Fibroblast of lung (primary cell): ENCODE results near the gene CLTC. TPM values are rescaled to one million over a fixed set of nuclear protein-coding genes. Genes with fewer than 3 reads are reported as not detected.

ENCODE experiments used
- DNase-seq, 2 donors: peaks; one replicate each; pipeline versions ENCODE4 v3.0.0 to v3.0.0-alpha.2; 2010; ENCODE audit warnings: low read depth in 2 of 2
- H2AFZ ChIP-seq: 2 replicates; pipeline ENCODE4 v1.5.1; 2012; ENCODE audit warnings: low read length, control low read depth, inconsistent platforms
- H3K27ac ChIP-seq: 2 replicates; pipeline ENCODE4 v1.5.1; 2011; ENCODE audit warnings: low read length, control low read depth; ENCODE audit not compliant: insufficient read depth
- H3K27me3 ChIP-seq: 2 replicates; pipeline ENCODE4 v1.5.1; 2011; ENCODE audit warnings: mild to moderate bottlenecking, low read length; ENCODE audit not compliant: control insufficient read depth, insufficient read depth
- H3K36me3 ChIP-seq: 2 replicates; pipeline ENCODE4 v1.5.1; 2011; ENCODE audit warnings: low read length; ENCODE audit not compliant: control insufficient read depth, insufficient read depth
- H3K4me1 ChIP-seq: 2 replicates; pipeline ENCODE4 v1.5.1; 2011; ENCODE audit warnings: low read length; ENCODE audit not compliant: control insufficient read depth, insufficient read depth; ENCODE audit errors: extremely low read depth
- H3K4me2 ChIP-seq: 2 replicates; pipeline ENCODE4 v1.5.1; 2011; ENCODE audit warnings: low read length, control low read depth; ENCODE audit not compliant: insufficient read depth; ENCODE audit errors: extremely low read depth
- H3K4me3 ChIP-seq, 4 experiments: fragments of 200-600 bp in 1 of 4; sonication (generic) in 1 of 4; replicated peaks in 1 of 4; 2 replicates each; pipeline ENCODE4 v1.5.1; 2011 to 2016; ENCODE audit warnings: low read length in 4 of 4, low read depth in 3 of 4, mild to moderate bottlenecking in 3 of 4, control low read depth in 2 of 4, inconsistent platforms in 1 of 4, mixed read lengths in 1 of 4; ENCODE audit not compliant: insufficient read depth in 1 of 4; ENCODE audit errors: control extremely low read depth in 1 of 4
- H3K79me2 ChIP-seq: 2 replicates; pipeline ENCODE4 v1.5.1; 2012; ENCODE audit warnings: mild to moderate bottlenecking, low read length, inconsistent platforms; ENCODE audit not compliant: control insufficient read depth, insufficient read depth
- H3K9ac ChIP-seq: 2 replicates; pipeline ENCODE4 v1.5.1; 2011; ENCODE audit warnings: mild to moderate bottlenecking, low read length, control low read depth; ENCODE audit not compliant: insufficient read depth
- H3K9me3 ChIP-seq: 2 replicates; pipeline ENCODE4 v1.5.1; 2012; ENCODE audit warnings: low read depth, low read length; ENCODE audit not compliant: control insufficient read depth, insufficient read depth
- H4K20me1 ChIP-seq: 2 replicates; pipeline ENCODE4 v1.5.1; 2011; ENCODE audit warnings: low read length; ENCODE audit not compliant: control insufficient read depth, insufficient read depth; ENCODE audit errors: extremely low read depth
- CTCF ChIP-seq, 2 donors: IDR thresholded peaks in 1 of 2; conservative IDR thresholded peaks in 1 of 2; 1 replicate in 1 of 2; 2 replicates in 1 of 2; pipeline ENCODE4 v1.5.1; 2011 to 2012; ENCODE audit warnings: low read length in 2 of 2, control low read depth in 1 of 2, inconsistent platforms in 1 of 2, low read depth in 1 of 2, mild to moderate bottlenecking in 1 of 2
- EZH2 ChIP-seq: IDR thresholded peaks from 2 replicates; pipeline ENCODE4 v1.5.1; 2012; ENCODE audit warnings: low read length, control low read depth, mild to moderate bottlenecking; ENCODE audit errors: missing control alignments
- polyA plus RNA-seq, 2 donors: library from polyadenylated mRNA; depleted of rRNA in 1 of 2; stranded (reverse) in 1 of 2; unstranded in 1 of 2; fragments of >200 nt; gene quantifications; 2 replicates each; pipeline ENCODE4 v1.2.1, GENCODE V29; 2011 to 2012; ENCODE audit warnings: missing spikeins in 1 of 2
- total RNA-seq: library from RNA; depleted of rRNA; stranded (reverse); fragments of >200 nt; gene quantifications from 2 replicates; pipeline ENCODE4 v1.2.1, GENCODE V29; 2014

Gene CLTC
- total and polyA plus RNA-seq, 2 donors (not counting 1 experiment from before 2014, with no cell fraction given), result 468 to 621 TPM

GRCh38 chr17:59711936-59712335, 92.2 kb downstream of the CLTC start:
- H4K20me1 ChIP-seq, result no peaks in the 10 kb centered on the region
- no peak for TF ChIP-seq EZH2
- no peak for TF ChIP-seq CTCF (conservative IDR thresholded peaks at IDR 0.05 in 1 of 2, IDR thresholded peaks at IDR 0.05 in 1 of 2; ENCODE audit: low read depth in 1 of 2, low read length in 2 of 2)

GRCh38 chr17:59712862-59713261, 93.2 kb downstream of the CLTC start:
- Histone ChIP-seq H3K27ac (no peak overlapping the region), H2AFZ (no peak overlapping the region), H3K4me1 (peaks cover 4% of the 10 kb centered on the region), H3K36me3 (peaks cover 1% of the 10 kb centered on the region), H3K79me2 (peaks cover 74% of the 10 kb centered on the region), H3K9me3 (no peaks in the 10 kb centered on the region), H4K20me1 (no peaks in the 10 kb centered on the region), H3K9ac (no peak overlapping the region), H3K4me2 (no peak overlapping the region), H3K4me3 (no peak overlapping the region), H3K27me3 (no peaks in the 10 kb centered on the region)
- TF ChIP-seq CTCF (conservative IDR thresholded peaks at IDR 0.05 in 1 of 2, IDR thresholded peaks at IDR 0.05 in 1 of 2; ENCODE audit: low read depth in 1 of 2, low read length in 2 of 2), result no peak
- no peak for TF ChIP-seq EZH2
- DNase-seq, result no peak

More at GRCh38 chr17:59711936-59712335, 92.2 kb downstream of the CLTC start:
- H3K79me2 ChIP-seq, result peaks cover 76% of the 10 kb centered on the region
- H3K9me3 ChIP-seq, result no peaks in the 10 kb centered on the region
- H3K27me3 ChIP-seq, result no peaks in the 10 kb centered on the region
- H2AFZ ChIP-seq, result no peak overlapping the region
- no peak overlapping the region for H3K27ac ChIP-seq
- H3K4me1 ChIP-seq, result peaks cover 4% of the 10 kb centered on the region
- no peak for DNase-seq
- no peak overlapping the region for H3K4me2 ChIP-seq
- H3K4me3 ChIP-seq, result no peak overlapping the region
- peaks cover 1% of the 10 kb centered on the region for H3K36me3 ChIP-seq
- H3K9ac ChIP-seq, result no peak overlapping the region

- TF ChIP-seq CTCF (conservative IDR thresholded peaks at IDR 0.05 in 1 of 2, IDR thresholded peaks at IDR 0.05 in 1 of 2; ENCODE audit: low read depth in 1 of 2, low read length in 2 of 2) (no peak), EZH2 (no peak)
- H3K4me2 ChIP-seq, result no peak overlapping the region
- no peak overlapping the region for H2AFZ ChIP-seq
- no peak overlapping the region for H3K4me3 ChIP-seq
- H3K9me3 ChIP-seq, result no peaks in the 10 kb centered on the region
- no peaks in the 10 kb centered on the region for H4K20me1 ChIP-seq
- H3K9ac ChIP-seq, result no peak overlapping the region
- H3K27ac ChIP-seq, result no peak overlapping the region
- H3K4me1 ChIP-seq, result peaks cover under 1% of the 10 kb centered on the region
- H3K36me3 ChIP-seq, result peaks cover 1% of the 10 kb centered on the region
- H3K27me3 ChIP-seq, result no peaks in the 10 kb centered on the region
- peaks cover 68% of the 10 kb centered on the region for H3K79me2 ChIP-seq
- no peak for DNase-seq
Measured at GRCh38 chr17:59714255-59714654, 94.6 kb downstream of the CLTC start.
